ENCODE results near the gene ST3GAL6.

The ST3GAL6 gene

DNA sequence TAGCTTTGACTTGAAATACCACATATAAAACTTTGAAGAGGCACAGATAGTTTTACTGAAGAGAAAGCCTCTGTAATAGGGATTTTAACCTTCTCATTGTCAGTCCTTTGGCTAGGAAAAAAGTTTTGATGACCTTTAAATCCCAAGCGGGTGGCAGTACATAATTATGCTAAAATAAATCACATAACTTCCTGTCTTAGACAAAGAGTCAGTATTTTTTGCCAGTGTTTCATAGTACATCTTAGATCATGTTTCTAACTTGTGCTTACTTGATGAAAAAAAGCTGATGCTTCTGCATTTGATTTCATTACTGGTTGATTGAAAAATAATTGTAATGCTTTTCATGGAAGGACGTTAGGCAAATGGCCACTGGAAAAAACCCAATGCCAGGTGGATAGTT, 5.8 kb downstream of the ST3GAL6 start:
- Mint-ChIP-seq H3K27ac (ENCODE audit: low read depth) (no peak overlapping the region), H3K36me3 (ENCODE audit: insufficient read depth) (no peaks in the 10 kb centered on the region), H3K9me3 (no peaks in the 10 kb centered on the region), H3K27me3 (peaks cover 56% of the 10 kb centered on the region), H3K4me3 (no peak overlapping the region), H3K4me1 (no peaks in the 10 kb centered on the region)
- ATAC-seq (replicated peaks; ENCODE audit: extremely low read depth, poor library complexity, severe bottlenecking) (no peak), DNase-seq (ENCODE audit: low spot score in 2 of 2) (no peak)

DNA sequence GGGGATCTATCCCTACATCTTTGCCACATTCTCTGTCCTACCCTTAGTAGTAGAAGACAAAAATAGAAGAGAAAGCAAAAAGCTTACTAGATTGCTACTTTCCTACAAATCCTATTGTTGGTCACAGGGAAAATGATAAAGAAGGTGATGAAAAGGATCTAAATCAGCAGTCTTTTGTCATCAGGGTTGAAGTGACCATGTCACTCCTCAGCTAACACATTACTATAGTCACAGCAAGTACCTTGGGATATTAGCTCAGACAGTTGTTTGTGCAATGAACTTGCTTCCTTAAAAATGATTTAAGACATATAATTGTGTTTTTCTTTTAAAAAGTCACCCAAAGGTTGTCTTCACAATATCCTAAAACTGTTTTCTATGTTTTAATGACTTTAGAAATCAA, 6.3 kb downstream of the ST3GAL6 start:
- Mint-ChIP-seq H3K4me3 (no peak overlapping the region), H3K27ac (ENCODE audit: low read depth) (no peak overlapping the region), H3K4me1 (no peaks in the 10 kb centered on the region), H3K9me3 (no peaks in the 10 kb centered on the region), H3K36me3 (ENCODE audit: insufficient read depth) (no peaks in the 10 kb centered on the region), H3K27me3 (peaks cover 59% of the 10 kb centered on the region)
- DNase-seq (ENCODE audit: low spot score in 2 of 2) (no peak), ATAC-seq (replicated peaks; ENCODE audit: extremely low read depth, poor library complexity, severe bottlenecking) (no peak)

DNA sequence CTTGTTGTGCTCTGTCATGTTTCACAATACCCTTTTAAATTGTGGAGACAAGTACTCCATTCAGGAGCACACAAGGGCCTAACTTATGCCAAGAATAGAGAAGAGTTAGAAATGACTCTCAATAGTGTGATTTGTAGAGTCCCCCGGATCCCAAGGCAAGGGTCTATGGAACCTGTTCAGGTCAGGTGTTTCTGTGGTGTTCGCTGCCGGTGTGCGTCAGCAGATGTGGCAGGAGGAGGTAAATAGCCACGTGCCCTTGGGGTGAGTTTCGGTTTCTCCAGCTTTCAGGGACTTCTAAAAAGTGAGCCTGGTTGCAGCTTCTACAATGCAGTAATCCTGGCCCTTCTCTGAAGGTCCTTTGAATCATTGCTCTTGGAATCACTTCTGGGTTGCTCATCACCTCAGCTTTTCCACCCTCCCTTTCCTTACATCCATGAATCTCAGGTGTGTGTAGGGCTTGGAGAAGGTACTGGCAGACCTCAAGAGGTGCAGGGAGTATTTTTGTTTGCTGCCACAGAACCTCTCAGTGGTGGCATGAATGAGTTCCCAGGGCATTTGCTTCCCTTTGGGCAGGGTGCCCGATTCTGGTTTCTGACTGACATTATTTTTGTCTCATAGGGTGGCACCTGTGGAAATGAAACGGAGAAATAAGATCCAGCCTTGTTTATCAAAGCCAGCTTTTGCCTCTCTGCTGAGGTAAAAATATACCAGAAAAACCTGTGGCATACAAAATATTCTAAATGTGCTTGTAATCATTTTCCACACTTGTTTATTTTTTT, 7.3 kb downstream of the ST3GAL6 start:
- H3K36me3 Mint-ChIP-seq (ENCODE audit: insufficient read depth) = no peaks in the 10 kb centered on the region
- no peaks in the 10 kb centered on the region for H3K9me3 Mint-ChIP-seq
- no peaks in the 10 kb centered on the region for H3K4me1 Mint-ChIP-seq
- no peak overlapping the region for H3K4me3 Mint-ChIP-seq
- peaks cover 64% of the 10 kb centered on the region for H3K27me3 Mint-ChIP-seq
- H3K27ac Mint-ChIP-seq (ENCODE audit: low read depth) = no peak overlapping the region
- DNase-seq (ENCODE audit: low spot score in 2 of 2) (no peak), ATAC-seq (replicated peaks; ENCODE audit: extremely low read depth, poor library complexity, severe bottlenecking) (no peak)

DNA sequence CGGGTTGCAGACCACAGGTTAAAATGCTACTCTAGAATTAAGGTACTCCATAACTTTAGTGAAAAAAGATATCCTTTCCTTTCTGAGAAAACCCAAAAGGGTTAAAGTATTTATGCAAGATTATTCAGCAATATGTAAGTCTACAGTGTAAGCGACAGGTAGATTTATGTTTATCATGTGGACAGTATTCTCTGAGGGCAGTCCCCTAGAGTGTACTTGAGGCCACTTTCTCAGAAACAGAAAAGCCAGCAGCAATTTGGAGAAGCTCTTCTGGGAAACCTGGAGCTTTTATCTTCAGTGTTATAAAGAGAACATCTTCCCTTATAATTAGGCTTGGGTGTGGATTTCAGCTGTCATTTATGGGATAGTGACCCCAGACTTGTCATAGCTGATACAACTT, 8.9 kb downstream of the ST3GAL6 start:
- H3K36me3 Mint-ChIP-seq (ENCODE audit: insufficient read depth) = no peaks in the 10 kb centered on the region
- H3K27me3 Mint-ChIP-seq = peaks cover 62% of the 10 kb centered on the region
- no peaks in the 10 kb centered on the region for H3K4me1 Mint-ChIP-seq
- H3K4me3 Mint-ChIP-seq = no peak overlapping the region
- no peak overlapping the region for H3K27ac Mint-ChIP-seq (ENCODE audit: low read depth)
- H3K9me3 Mint-ChIP-seq = no peaks in the 10 kb centered on the region
- DNase-seq (ENCODE audit: low spot score in 2 of 2) = no peak
- no peak for ATAC-seq (replicated peaks; ENCODE audit: extremely low read depth, poor library complexity, severe bottlenecking)

DNA sequence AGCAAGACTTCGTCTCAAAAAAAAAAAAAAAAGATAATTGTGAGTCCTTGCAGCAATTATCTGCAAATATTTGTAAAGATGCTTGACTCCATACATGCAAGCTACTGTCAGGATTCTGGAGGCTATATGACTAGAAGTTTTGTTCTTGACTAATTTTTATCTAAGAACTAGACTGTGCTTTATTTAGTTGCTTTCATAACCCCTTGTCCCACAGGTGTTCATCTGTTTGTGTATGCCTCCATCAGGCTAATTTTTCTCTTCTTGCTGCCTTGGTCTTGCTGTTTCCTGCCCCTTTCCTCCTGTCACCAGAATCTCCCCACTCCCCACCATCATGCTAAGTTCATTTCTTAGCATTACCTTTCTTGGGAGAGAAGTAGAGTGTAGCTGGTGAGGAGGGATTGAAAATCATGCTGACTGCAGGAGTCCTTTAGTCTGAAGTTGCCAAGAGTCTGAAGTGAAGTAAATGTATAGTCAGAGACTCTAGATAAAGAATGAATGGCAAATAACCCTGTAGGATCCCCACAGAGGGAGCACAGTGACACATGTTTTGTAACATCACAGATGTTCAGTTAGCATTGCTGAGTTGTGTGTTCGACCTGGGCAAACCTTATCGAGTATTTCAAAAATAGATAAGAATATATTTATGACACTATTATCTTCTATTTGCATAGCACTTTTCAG, 12.5 kb downstream of the ST3GAL6 start:
- H3K36me3 Mint-ChIP-seq (ENCODE audit: insufficient read depth) = no peaks in the 10 kb centered on the region
- no peaks in the 10 kb centered on the region for H3K9me3 Mint-ChIP-seq
- ATAC-seq (replicated peaks; ENCODE audit: extremely low read depth, poor library complexity, severe bottlenecking) = no peak
- H3K27me3 Mint-ChIP-seq = peaks cover 71% of the 10 kb centered on the region
- H3K4me3 Mint-ChIP-seq = no peak overlapping the region
- H3K4me1 Mint-ChIP-seq = no peaks in the 10 kb centered on the region
- no peak overlapping the region for H3K27ac Mint-ChIP-seq (ENCODE audit: low read depth)
- no peak for DNase-seq (ENCODE audit: low spot score in 2 of 2)

DNA sequence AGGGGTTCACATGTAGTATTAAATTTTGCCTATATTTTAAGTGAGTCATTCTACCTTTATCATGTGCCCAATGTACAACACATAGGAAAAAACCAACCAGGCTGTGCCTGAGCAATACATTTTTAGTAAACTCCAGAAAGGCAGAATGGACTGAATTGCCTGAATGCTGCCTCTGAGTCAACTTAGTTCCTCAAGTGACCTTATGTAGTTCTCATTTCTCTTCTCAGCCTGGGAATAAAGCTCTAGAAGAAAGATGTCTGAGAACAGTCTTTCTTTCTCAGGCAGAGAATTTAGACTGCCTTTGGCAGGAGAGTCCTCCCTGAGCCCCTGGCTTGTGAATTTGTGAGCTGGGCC, 13.0 kb downstream of the ST3GAL6 start:
- H3K36me3 Mint-ChIP-seq (ENCODE audit: insufficient read depth) = no peaks in the 10 kb centered on the region
- no peaks in the 10 kb centered on the region for H3K4me1 Mint-ChIP-seq
- H3K9me3 Mint-ChIP-seq = no peaks in the 10 kb centered on the region
- H3K27me3 Mint-ChIP-seq = peaks cover 65% of the 10 kb centered on the region
- no peak for DNase-seq (ENCODE audit: low spot score in 2 of 2)
- no peak for ATAC-seq (replicated peaks; ENCODE audit: extremely low read depth, poor library complexity, severe bottlenecking)
- no peak overlapping the region for H3K4me3 Mint-ChIP-seq
- no peak overlapping the region for H3K27ac Mint-ChIP-seq (ENCODE audit: low read depth)

DNA sequence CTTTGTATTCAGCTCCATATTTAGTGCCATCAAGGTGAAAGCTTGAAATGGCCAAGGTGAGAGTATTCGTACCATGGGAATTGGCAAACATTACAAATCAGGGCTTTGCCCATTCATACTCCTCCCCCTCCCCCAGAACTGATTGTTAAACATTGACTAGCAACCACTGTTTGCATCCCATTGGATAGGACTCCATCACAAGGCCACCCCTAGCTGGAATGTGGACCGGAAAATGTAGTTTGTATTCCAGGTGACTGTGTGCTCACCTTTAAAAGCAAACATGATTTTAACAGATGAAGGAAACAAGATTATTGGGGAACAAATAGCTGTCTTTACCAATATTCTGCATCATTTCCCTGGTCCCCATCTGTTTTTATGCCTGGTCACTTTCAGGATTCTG, 14.1 kb downstream of the ST3GAL6 start:
- H3K36me3 Mint-ChIP-seq (ENCODE audit: insufficient read depth) = no peaks in the 10 kb centered on the region

DNA sequence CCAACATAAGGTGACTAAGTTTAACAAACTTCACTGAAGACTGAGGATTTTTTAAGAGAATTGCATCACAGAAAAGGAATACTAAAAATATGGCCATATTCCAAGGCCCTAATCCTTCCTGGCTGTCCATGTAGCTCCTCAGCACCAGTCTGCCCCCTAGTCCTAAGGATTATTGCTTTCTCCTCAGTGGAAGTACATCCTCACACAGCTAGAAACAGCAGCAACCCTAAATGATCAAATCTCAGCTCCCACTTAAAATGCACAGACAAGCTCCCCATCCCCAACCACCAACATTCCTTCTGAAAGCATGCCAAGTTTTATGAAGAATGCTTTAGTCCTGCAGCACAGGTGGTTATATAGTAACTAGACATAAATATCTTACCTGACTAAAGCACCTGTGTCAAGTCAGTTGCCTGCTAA, 14.7 kb downstream of the ST3GAL6 start:
- H3K27me3 Mint-ChIP-seq = peaks cover 60% of the 10 kb centered on the region
- ATAC-seq (replicated peaks; ENCODE audit: extremely low read depth, poor library complexity, severe bottlenecking) (no peak), DNase-seq (ENCODE audit: low spot score in 2 of 2) (no peak)
- no peaks in the 10 kb centered on the region for H3K36me3 Mint-ChIP-seq (ENCODE audit: insufficient read depth)
- H3K9me3 Mint-ChIP-seq = no peaks in the 10 kb centered on the region
- H3K27ac Mint-ChIP-seq (ENCODE audit: low read depth) = no peak overlapping the region
- H3K4me3 Mint-ChIP-seq = no peak overlapping the region
- no peaks in the 10 kb centered on the region for H3K4me1 Mint-ChIP-seq

More for the DNA sequence above, 14.1 kb downstream of the ST3GAL6 start:
- Mint-ChIP-seq H3K4me3 (no peak overlapping the region), H3K27ac (ENCODE audit: low read depth) (no peak overlapping the region), H3K4me1 (no peaks in the 10 kb centered on the region), H3K9me3 (no peaks in the 10 kb centered on the region), H3K27me3 (peaks cover 60% of the 10 kb centered on the region)
- DNase-seq (ENCODE audit: low spot score in 2 of 2) (no peak), ATAC-seq (replicated peaks; ENCODE audit: extremely low read depth, poor library complexity, severe bottlenecking) (no peak)

DNA sequence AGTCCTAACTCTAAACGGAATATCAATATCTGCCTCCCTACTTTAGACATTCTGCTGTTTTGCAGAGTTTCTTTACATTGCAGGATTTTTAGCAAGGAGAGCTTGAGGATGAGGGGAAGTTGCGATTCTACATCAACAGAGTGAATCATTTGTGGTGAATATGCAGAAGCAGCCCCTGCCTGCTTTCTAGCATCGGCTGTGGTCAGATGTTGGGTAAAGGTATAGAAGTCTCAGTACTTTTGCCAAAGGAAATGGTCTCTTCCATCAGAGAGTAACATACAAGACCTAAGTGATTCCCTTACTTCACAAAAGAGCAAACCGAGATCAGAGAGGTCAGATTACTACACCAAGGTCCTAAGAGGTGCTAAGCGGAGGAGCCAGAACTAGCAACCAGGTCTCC, 15.2 kb downstream of the ST3GAL6 start:
- peaks cover 60% of the 10 kb centered on the region for H3K27me3 Mint-ChIP-seq
- no peak for ATAC-seq (replicated peaks; ENCODE audit: extremely low read depth, poor library complexity, severe bottlenecking)
- no peak overlapping the region for H3K4me3 Mint-ChIP-seq
- H3K4me1 Mint-ChIP-seq = no peaks in the 10 kb centered on the region
- H3K36me3 Mint-ChIP-seq (ENCODE audit: insufficient read depth) = peaks cover 3% of the 10 kb centered on the region
- H3K9me3 Mint-ChIP-seq = no peaks in the 10 kb centered on the region
- no peak for DNase-seq (ENCODE audit: low spot score in 2 of 2)
- H3K27ac Mint-ChIP-seq (ENCODE audit: low read depth) = no peak overlapping the region

DNA sequence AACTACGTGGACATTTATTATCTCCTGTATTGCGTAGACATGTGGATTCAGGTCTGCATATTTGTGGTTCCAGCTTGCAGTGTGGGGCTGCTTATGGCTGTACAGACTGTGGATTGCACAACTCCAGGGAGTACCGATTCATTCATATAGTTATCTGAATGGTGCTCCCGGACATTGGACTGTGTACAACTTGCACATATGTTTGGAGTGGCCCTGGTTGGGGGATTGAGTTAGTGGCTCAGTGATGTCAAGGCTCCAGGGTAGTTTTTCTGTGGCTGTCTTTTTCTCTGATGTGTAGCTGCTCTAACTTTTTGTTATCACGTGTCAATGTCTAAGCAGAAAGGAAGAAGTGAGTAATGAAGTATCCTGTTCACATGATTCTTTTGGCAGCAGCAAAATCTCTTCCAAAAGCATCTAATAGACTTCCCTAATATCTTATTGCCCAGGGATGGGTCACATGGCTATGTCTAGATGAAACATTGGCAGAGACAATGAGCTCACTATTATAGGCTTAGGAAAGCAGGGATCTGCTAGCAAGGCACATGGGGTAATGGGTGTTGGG, 15.8 kb downstream of the ST3GAL6 start:
- Mint-ChIP-seq H3K36me3 (ENCODE audit: insufficient read depth) (peaks cover 3% of the 10 kb centered on the region), H3K4me1 (no peaks in the 10 kb centered on the region), H3K27ac (ENCODE audit: low read depth) (no peak overlapping the region), H3K9me3 (no peaks in the 10 kb centered on the region), H3K4me3 (no peak overlapping the region), H3K27me3 (peaks cover 55% of the 10 kb centered on the region)
- DNase-seq (ENCODE audit: low spot score in 2 of 2) (no peak), ATAC-seq (replicated peaks; ENCODE audit: extremely low read depth, poor library complexity, severe bottlenecking) (no peak)

DNA sequence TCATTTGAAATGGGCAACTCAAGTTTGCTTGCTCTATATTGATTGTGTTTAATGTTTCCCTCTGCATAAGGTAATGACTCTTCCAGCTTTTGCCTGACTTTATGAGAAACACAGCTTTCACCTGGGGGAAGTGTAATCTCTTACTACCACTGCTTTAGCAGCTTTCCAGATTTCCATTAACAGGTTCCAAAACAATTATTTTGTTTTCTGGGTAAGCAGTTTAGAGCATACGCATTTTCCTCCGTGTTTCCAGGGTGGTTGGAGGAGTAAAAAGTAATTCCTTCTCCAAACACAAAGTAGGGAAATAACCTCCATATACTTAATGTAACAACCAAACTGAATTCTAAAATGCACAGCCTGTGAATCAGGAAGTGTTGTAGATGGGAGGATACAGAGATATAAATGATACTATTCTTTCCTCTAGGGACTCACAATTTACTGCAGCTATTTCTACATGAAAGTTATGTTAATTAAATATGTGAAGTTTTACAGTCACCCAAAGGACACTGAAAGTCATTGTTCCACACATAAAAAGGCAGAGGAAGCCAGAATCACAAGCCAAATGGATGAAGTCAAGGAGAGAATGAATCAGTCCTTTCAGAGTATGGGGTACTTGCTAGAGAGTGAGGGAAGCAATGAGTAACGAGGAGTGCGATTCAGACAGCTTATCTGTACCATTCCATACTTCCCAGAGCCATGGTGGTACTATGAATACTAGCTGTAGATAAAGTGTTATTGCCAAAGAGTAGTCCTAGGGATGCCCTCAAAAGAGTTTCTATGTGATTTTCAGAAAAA, 16.6 kb downstream of the ST3GAL6 start:
- Mint-ChIP-seq H3K36me3 (ENCODE audit: insufficient read depth) (peaks cover 3% of the 10 kb centered on the region), H3K4me3 (no peak overlapping the region), H3K4me1 (no peaks in the 10 kb centered on the region), H3K27me3 (peaks cover 47% of the 10 kb centered on the region), H3K27ac (ENCODE audit: low read depth) (no peak overlapping the region), H3K9me3 (no peaks in the 10 kb centered on the region)
- ATAC-seq (replicated peaks; ENCODE audit: extremely low read depth, poor library complexity, severe bottlenecking) = no peak
- no peak for DNase-seq (ENCODE audit: low spot score in 2 of 2)

DNA sequence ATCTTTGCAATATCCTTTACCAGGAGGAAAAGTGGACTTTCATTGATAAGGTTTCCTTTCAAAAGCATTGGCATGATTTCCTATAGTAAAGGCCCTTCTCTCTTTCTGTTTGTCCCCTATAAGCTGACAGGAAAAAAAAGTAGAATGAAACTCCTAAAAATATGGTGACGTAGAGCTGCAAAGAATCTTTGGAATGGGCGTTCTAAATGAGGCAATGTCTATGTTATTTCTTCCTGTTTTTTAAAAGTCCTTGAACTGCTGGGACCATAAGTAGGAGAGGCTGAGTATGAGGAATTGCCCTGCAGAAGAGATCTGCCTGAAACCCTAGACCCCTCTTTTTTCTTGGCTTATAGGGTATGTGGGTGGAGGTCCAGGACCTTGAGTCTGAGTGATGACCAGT, 17.2 kb downstream of the ST3GAL6 start:
- ATAC-seq (replicated peaks; ENCODE audit: extremely low read depth, poor library complexity, severe bottlenecking) = no peak
- peaks cover 50% of the 10 kb centered on the region for H3K27me3 Mint-ChIP-seq
- H3K36me3 Mint-ChIP-seq (ENCODE audit: insufficient read depth) = peaks cover 3% of the 10 kb centered on the region
- no peaks in the 10 kb centered on the region for H3K4me1 Mint-ChIP-seq
- no peaks in the 10 kb centered on the region for H3K9me3 Mint-ChIP-seq
- H3K4me3 Mint-ChIP-seq = no peak overlapping the region
- DNase-seq (ENCODE audit: low spot score in 2 of 2) = no peak
- no peak overlapping the region for H3K27ac Mint-ChIP-seq (ENCODE audit: low read depth)

Data from central memory CD8-positive, alpha-beta T cell (primary cell).